WI38 (cell line): ENCODE results near the gene SLC9A6.

ENCODE experiments used
- H3K4me3 ChIP-seq: 2 replicates; pipeline ENCODE4 v1.5.1; 2011; ENCODE audit warnings: low read depth, mild to moderate bottlenecking, control low read depth, low read length
- TF ChIP-seq, protein P1 (sequence below): IDR thresholded peaks from 2 replicates; pipeline ENCODE4 v1.5.1; 2012; ENCODE audit warnings: low read depth, mild to moderate bottlenecking, control low read depth, low read length

Gene SLC9A6

DNA sequence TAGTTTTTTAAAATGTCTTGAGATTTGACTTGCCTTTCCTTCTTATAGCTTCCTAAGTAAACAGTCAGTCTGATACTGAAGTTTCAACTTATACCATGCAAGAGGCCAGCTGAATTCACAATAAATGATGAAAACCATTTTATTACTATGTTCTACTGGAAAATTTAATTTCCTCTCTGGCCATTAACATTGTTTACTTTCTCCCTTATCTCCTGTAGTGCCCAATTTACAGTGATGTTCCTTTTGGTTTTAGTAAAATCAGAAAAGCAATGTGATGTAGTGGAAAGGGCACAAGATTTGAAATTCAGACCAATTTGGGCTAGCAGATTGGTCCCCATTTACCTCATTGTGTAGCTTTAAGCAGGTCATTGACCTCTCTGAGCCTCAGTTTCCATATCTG, 54.2 kb downstream of the SLC9A6 start:
- no peak overlapping the region for H3K4me3 ChIP-seq
- TF ChIP-seq, protein P1, sequence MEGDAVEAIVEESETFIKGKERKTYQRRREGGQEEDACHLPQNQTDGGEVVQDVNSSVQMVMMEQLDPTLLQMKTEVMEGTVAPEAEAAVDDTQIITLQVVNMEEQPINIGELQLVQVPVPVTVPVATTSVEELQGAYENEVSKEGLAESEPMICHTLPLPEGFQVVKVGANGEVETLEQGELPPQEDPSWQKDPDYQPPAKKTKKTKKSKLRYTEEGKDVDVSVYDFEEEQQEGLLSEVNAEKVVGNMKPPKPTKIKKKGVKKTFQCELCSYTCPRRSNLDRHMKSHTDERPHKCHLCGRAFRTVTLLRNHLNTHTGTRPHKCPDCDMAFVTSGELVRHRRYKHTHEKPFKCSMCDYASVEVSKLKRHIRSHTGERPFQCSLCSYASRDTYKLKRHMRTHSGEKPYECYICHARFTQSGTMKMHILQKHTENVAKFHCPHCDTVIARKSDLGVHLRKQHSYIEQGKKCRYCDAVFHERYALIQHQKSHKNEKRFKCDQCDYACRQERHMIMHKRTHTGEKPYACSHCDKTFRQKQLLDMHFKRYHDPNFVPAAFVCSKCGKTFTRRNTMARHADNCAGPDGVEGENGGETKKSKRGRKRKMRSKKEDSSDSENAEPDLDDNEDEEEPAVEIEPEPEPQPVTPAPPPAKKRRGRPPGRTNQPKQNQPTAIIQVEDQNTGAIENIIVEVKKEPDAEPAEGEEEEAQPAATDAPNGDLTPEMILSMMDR = no peak

DNA sequence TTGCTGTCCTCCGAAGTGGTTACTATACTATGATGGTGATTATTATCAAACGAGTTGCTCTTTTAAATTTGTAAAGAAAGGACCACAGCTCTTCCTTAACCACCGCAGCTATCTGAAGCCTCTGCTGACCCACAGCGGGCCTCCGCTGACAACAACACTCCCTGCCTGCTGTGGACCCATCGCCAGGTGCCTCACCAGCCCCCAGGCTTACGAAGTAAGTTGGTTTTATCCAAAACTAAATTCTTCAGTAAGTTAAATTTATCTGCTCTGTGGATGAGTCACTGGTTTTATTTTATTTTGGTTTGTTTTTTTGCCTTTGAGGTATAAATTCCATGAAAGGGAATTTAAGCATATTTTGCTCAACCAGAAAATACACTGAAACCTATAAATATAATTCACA, 54.7 kb downstream of the SLC9A6 start:
- TF ChIP-seq, protein P1 = no peak
- no peak overlapping the region for H3K4me3 ChIP-seq

DNA sequence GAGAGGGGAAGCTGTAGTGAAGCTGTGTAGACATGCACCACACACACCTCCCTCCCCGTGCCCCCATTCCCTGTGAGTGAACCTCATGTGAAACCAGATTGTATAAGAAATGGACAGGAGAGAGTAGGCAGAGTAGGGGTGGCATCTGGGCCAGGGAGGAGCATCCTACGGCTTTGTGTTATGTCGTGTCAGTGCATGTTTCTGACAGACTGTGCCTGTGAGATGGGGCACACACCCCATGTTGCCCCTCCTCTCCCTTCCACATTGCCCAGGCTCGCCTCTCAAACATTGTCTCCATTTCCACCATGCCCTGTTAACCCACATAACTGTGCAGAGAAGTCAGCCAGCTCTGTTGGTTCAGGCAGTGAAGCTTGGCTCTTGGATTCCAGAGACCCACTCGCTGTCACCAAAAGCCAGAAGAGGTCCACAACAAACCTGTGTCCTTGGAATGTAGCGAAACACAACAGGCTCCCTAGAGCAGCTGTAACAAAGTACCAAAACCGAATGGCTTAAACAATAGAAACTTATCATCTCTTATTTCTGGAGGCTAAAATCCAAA, 56.1 kb downstream of the SLC9A6 start:
- TF ChIP-seq, protein P1 = no peak

DNA sequence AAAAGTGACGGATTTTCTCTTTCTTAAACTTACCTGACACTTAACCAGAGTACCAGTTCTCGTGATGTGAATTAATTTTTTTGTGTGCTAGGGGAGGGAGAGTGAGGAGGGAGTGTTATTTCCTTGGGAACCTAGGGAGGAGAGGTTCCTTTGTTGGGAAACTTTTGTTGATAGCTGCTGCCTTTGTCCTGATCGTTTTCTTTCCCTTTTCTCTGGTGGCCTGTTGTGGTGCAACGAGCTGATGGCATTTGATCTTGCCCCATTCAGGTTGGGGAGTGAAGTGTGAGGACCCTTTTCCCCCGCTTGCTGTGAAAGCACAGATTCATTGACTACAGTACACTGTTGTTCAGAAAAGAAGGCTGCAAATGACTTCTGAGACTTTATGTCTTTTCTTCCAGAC, 59.8 kb downstream of the SLC9A6 start:
- H3K4me3 ChIP-seq = no peak overlapping the region
- TF ChIP-seq, protein P1 = no peak

More for the DNA sequence above, 56.1 kb downstream of the SLC9A6 start:
- H3K4me3 ChIP-seq = no peak overlapping the region

DNA sequence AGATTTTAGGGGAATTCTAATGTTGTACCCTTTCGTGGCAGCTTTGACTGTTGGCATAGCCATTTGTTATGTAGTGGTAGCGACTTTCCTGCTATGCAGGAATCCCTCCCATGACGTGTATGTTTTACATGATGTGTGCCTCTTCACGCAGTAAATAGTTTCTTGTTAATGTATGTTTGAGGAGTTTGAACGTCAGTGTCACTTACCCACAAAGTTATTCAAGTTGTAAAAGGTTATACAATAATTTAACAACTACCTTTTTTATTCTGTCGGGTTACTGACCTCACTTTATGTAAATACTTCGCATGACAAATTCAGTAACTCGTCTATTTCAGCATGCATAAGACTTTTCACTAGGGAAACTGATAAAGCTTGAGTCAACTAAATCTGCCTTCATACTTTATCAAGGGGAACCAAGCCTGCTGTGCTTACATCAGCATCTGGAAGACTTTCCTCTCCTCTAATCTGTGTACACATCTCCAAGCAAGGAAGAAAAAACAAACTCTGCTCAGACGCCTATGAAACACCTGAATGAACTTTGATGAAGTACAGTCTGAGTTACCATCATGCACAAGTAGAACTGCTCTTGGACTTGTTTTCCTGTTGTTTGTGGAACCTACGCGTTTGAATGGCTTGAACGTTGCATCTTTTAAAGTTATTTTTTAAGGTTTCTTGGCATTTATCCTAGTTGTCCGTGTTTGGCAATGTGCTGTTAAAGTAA, 61.2 kb downstream of the SLC9A6 start:
- TF ChIP-seq, protein P1 = no peak
- H3K4me3 ChIP-seq = no peak overlapping the region

DNA sequence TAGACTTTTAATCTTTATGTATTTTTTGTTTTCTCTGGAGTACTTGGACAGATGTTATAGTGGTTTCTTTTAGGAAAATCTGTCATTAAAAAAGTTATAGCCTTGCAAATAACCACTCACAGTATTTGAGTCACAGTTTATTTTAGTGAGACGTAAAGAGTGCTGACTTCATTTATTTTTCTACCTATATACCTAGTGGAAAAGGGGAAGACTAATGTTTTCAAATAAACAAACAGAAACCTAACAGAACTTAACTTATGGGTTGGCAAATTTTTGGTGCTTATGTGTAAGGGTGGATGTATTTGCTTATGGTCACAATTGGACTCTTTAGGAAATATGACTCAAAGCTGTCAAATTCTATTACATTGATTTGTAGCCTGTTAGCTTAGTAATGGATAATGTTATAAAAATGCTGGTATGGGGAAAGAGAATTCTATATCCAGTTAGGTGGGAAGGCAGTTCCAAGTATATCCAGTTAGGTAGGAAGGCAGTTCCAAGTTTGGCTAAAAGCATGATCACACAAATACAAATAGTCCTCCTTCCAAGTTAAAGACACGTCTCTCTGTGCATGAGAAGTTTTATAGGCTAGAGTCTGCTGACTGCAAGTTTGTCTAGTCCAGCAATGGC, 61.9 kb downstream of the SLC9A6 start:
- TF ChIP-seq, protein P1 = no peak
- no peak overlapping the region for H3K4me3 ChIP-seq

DNA sequence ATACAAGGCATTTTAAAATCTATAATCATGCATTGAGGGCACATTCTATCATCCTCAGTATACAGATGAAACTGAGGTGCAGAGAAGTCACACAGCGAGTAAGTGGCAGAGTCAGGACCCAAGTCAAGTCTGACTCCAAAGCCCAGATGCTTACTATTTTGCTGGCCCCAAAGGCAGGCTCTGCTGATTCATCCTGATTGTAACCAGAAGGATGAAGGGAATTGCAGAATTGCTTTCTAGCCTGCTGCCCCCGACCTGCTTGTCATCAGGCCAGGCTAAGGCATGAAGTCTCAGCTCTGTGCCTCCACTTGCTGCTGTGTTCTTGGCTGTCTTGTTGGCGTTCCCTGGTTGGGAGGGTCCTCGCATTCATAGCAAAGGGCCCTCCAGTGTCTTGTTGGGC, 62.7 kb downstream of the SLC9A6 start:
- no peak overlapping the region for H3K4me3 ChIP-seq
- TF ChIP-seq, protein P1 = no peak
